ENCODE measurements around the gene SSH3.

Gene SSH3

DNA sequence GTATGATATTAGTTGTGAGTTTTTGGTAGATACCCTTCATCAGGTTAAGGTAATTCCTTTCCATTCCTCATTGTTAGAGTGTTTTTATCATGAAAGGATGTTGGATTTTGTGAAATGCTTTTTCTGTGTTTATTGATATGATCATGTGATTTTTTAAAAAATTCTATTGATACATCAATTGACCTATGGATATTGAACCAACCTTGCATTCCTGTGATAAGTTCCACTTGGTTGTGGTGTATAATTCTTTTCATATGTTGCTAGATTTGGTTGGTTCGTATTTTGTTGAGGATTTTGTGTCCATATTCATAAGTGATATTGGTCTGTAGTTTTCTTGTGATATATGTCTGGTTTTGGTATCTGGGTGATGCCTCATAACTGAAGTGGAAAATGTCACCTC, 7.5 kb upstream of the SSH3 start:
- Histone ChIP-seq H3K4me3 (ENCODE audit: insufficient read depth, low read length, poor library complexity, severe bottlenecking) (no peak overlapping the region), H2AFZ (ENCODE audit: low read depth, low read length, severe bottlenecking) (no peak overlapping the region), H3K36me3 (ENCODE audit: low read length) (peaks cover 25% of the 10 kb centered on the region), H3K9me3 (ENCODE audit: insufficient read depth, low read length) (no peaks in the 10 kb centered on the region), H3F3A (ENCODE audit: insufficient read depth) (peaks cover 8% of the 10 kb centered on the region; the same call in 1 of the 2 replicates), H4K20me1 (ENCODE audit: low read depth, low read length) (no peaks in the 10 kb centered on the region), H3K27me3 (ENCODE audit: low read length) (no peaks in the 10 kb centered on the region), H3K27ac (ENCODE audit: low read depth, low read length) (no peak overlapping the region), H3K9ac (ENCODE audit: low read length) (no peak overlapping the region), H3K79me2 (ENCODE audit: insufficient read depth, low read length) (no peaks in the 10 kb centered on the region), H3K4me2 (ENCODE audit: low read depth, low read length, poor library complexity, severe bottlenecking) (no peak overlapping the region), H3K9me2 (replicated peaks; ENCODE audit: insufficient read depth, low read length) (no peaks in the 10 kb centered on the region)
- no peak for TF ChIP-seq EZH2phosphoT487 (conservative IDR thresholded peaks at IDR 0.05; ENCODE audit: low read length)
- no peak for TF ChIP-seq CTCF (IDR thresholded peaks at IDR 0.05; ENCODE audit: insufficient read depth, low read length, poor library complexity, severe bottlenecking)

GRCh38 chr11:67298786-67299185, 4.5 kb upstream of the SSH3 start:
- no peaks in the 10 kb centered on the region for H3F3A ChIP-seq (ENCODE audit: insufficient read depth)
- H3K79me2 ChIP-seq (ENCODE audit: insufficient read depth, low read length): no peaks in the 10 kb centered on the region
- no peak overlapping the region for H2AFZ ChIP-seq (ENCODE audit: low read depth, low read length, severe bottlenecking)
- H3K9ac ChIP-seq (ENCODE audit: low read length): no peak overlapping the region
- TF ChIP-seq CTCF (IDR thresholded peaks at IDR 0.05; ENCODE audit: insufficient read depth, low read length, poor library complexity, severe bottlenecking): no peak
- TF ChIP-seq EZH2phosphoT487 (conservative IDR thresholded peaks at IDR 0.05; ENCODE audit: low read length): no peak
- H3K9me2 ChIP-seq (replicated peaks; ENCODE audit: insufficient read depth, low read length): no peaks in the 10 kb centered on the region
- H3K4me3 ChIP-seq (ENCODE audit: insufficient read depth, low read length, poor library complexity, severe bottlenecking): no peak overlapping the region
- H4K20me1 ChIP-seq (ENCODE audit: low read depth, low read length): no peaks in the 10 kb centered on the region
- no peak overlapping the region for H3K4me2 ChIP-seq (ENCODE audit: low read depth, low read length, poor library complexity, severe bottlenecking)
- H3K27ac ChIP-seq (ENCODE audit: low read depth, low read length): no peak overlapping the region
- H3K27me3 ChIP-seq (ENCODE audit: low read length): no peaks in the 10 kb centered on the region
- peaks cover 25% of the 10 kb centered on the region for H3K36me3 ChIP-seq (ENCODE audit: low read length)
- no peaks in the 10 kb centered on the region for H3K9me3 ChIP-seq (ENCODE audit: insufficient read depth, low read length)

- Histone ChIP-seq H3K36me3 (ENCODE audit: low read length) (peaks cover 16% of the 10 kb centered on the region), H2AFZ (ENCODE audit: low read depth, low read length, severe bottlenecking) (no peak overlapping the region), H3K27me3 (ENCODE audit: low read length) (no peaks in the 10 kb centered on the region), H3K27ac (ENCODE audit: low read depth, low read length) (no peak overlapping the region), H3F3A (ENCODE audit: insufficient read depth) (no peaks in the 10 kb centered on the region), H3K4me2 (ENCODE audit: low read depth, low read length, poor library complexity, severe bottlenecking) (no peak overlapping the region), H4K20me1 (ENCODE audit: low read depth, low read length) (no peaks in the 10 kb centered on the region), H3K9ac (ENCODE audit: low read length) (no peak overlapping the region), H3K4me3 (ENCODE audit: insufficient read depth, low read length, poor library complexity, severe bottlenecking) (no peak overlapping the region), H3K79me2 (ENCODE audit: insufficient read depth, low read length) (no peaks in the 10 kb centered on the region), H3K9me3 (ENCODE audit: insufficient read depth, low read length) (no peaks in the 10 kb centered on the region), H3K9me2 (replicated peaks; ENCODE audit: insufficient read depth, low read length) (no peaks in the 10 kb centered on the region)
- no peak for TF ChIP-seq CTCF (IDR thresholded peaks at IDR 0.05; ENCODE audit: insufficient read depth, low read length, poor library complexity, severe bottlenecking)
- TF ChIP-seq EZH2phosphoT487 (conservative IDR thresholded peaks at IDR 0.05; ENCODE audit: low read length): no peak
Measured at GRCh38 chr11:67299471-67300191, 3.7 kb upstream of the SSH3 start.

All from SU-DHL-6 (cell line).